SU-DHL-6 (cell line): ENCODE data around the gene SYT9.

Source experiments
- H2AFZ ChIP-seq: fragments of 200-600 bp; sonication (generic); 2 replicates; pipeline ENCODE4 v1.6.1; 2014; ENCODE audit warnings: low read depth, mild to moderate bottlenecking, moderate library complexity, mixed read lengths, antibody characterized with exemption, low read length; ENCODE audit not compliant: severe bottlenecking
- H3F3A ChIP-seq: fragments of 200-600 bp; shearing (Covaris generic); 2 replicates; pipeline ENCODE4 v1.6.0; 2016; ENCODE audit warnings: antibody characterized with exemption, mild to moderate bottlenecking; ENCODE audit not compliant: insufficient read depth
- H3K27ac ChIP-seq: fragments of 200-600 bp; sonication (generic); 2 replicates; pipeline ENCODE4 v1.5.1; 2016; ENCODE audit warnings: low read depth, mild to moderate bottlenecking, low read length, moderate library complexity, mixed read lengths
- H3K27me3 ChIP-seq: fragments of 200-600 bp; sonication (generic), shearing (Covaris generic); 2 replicates; pipeline ENCODE4 v1.6.0; 2014; ENCODE audit warnings: mild to moderate bottlenecking, low read length
- H3K36me3 ChIP-seq: fragments of 200-600 bp; sonication (generic); 2 replicates; pipeline ENCODE4 v1.6.1; 2014; ENCODE audit warnings: mild to moderate bottlenecking, low read length, mixed read lengths
- H3K4me2 ChIP-seq: fragments of 300-600, 200-600 bp; shearing (Covaris generic), sonication (generic); 2 replicates; pipeline ENCODE4 v1.6.0; 2014; ENCODE audit warnings: low read length, low read depth, mild to moderate bottlenecking; ENCODE audit not compliant: poor library complexity, severe bottlenecking
- H3K4me3 ChIP-seq: fragments of 200-600 bp; sonication (generic); 2 replicates; pipeline ENCODE4 v1.5.1; 2014; ENCODE audit warnings: antibody characterized with exemption, low read length, mild to moderate bottlenecking, mixed read lengths; ENCODE audit not compliant: insufficient read depth, poor library complexity, severe bottlenecking
- H3K79me2 ChIP-seq: fragments of 200-600 bp; sonication (generic); 2 replicates; pipeline ENCODE4 v1.6.1; 2014; ENCODE audit warnings: mild to moderate bottlenecking, low read length, moderate library complexity; ENCODE audit not compliant: insufficient read depth
- H3K9ac ChIP-seq: fragments of 200-600 bp; sonication (generic); 2 replicates; pipeline ENCODE4 v1.7.0; 2014; ENCODE audit warnings: mild to moderate bottlenecking, low read length
- H3K9me2 ChIP-seq: fragments of 200-600 bp; sonication (generic); replicated peaks from 2 replicates; pipeline ENCODE4 v1.6.1; 2014; ENCODE audit warnings: low read length; ENCODE audit not compliant: insufficient read depth
- H3K9me3 ChIP-seq: fragments of 200-600 bp; sonication (generic); 2 replicates; pipeline ENCODE4 v1.6.1; 2014; ENCODE audit warnings: low read length, mixed read lengths; ENCODE audit not compliant: insufficient read depth
- H4K20me1 ChIP-seq: fragments of 200-600 bp; sonication (generic); 2 replicates; pipeline ENCODE4 v1.6.1; 2014; ENCODE audit warnings: low read depth, mild to moderate bottlenecking, antibody characterized with exemption, low read length, moderate library complexity, mixed read lengths
- CTCF ChIP-seq: fragments of 200-600 bp; sonication (generic); IDR thresholded peaks from one replicate; pipeline ENCODE4 v1.5.1; 2017; ENCODE audit warnings: antibody characterized with exemption, mild to moderate bottlenecking, low read length, moderate library complexity; ENCODE audit not compliant: insufficient read depth, poor library complexity, severe bottlenecking
- EZH2phosphoT487 ChIP-seq: fragments of 200-600 bp; sonication (generic), shearing (Covaris generic); conservative IDR thresholded peaks from 2 replicates; pipeline ENCODE4 v1.6.1; 2018; ENCODE audit warnings: mild to moderate bottlenecking, antibody characterized with exemption, low read length, moderate library complexity, mixed read lengths

The SYT9 gene

GRCh38 chr11:7311903-7312302 is 60.2 kb downstream of the SYT9 start:
- no peak overlapping the region for H3K27ac ChIP-seq
- no peaks in the 10 kb centered on the region for H4K20me1 ChIP-seq
- H3F3A ChIP-seq = no peaks in the 10 kb centered on the region
- no peak overlapping the region for H3K9ac ChIP-seq
- no peak overlapping the region for H3K4me2 ChIP-seq
- H3K27me3 ChIP-seq = no peaks in the 10 kb centered on the region
- no peaks in the 10 kb centered on the region for H3K79me2 ChIP-seq
- no peak overlapping the region for H2AFZ ChIP-seq
- H3K36me3 ChIP-seq = no peaks in the 10 kb centered on the region
- TF ChIP-seq CTCF (no peak), EZH2phosphoT487 (no peak)
- no peak overlapping the region for H3K4me3 ChIP-seq
- H3K9me2 ChIP-seq = no peaks in the 10 kb centered on the region
- H3K9me3 ChIP-seq = no peaks in the 10 kb centered on the region

GRCh38 chr11:7314811-7315604 is 63.3 kb downstream of the SYT9 start:
- H3K27me3 ChIP-seq = no peaks in the 10 kb centered on the region
- no peaks in the 10 kb centered on the region for H3F3A ChIP-seq
- no peaks in the 10 kb centered on the region for H3K9me2 ChIP-seq
- H4K20me1 ChIP-seq = no peaks in the 10 kb centered on the region
- no peaks in the 10 kb centered on the region for H3K79me2 ChIP-seq
- H3K27ac ChIP-seq = no peak overlapping the region
- H3K36me3 ChIP-seq = no peaks in the 10 kb centered on the region
- H3K9me3 ChIP-seq = no peaks in the 10 kb centered on the region
- H3K9ac ChIP-seq = no peak overlapping the region
- no peak overlapping the region for H3K4me2 ChIP-seq
- TF ChIP-seq CTCF (no peak), EZH2phosphoT487 (no peak)
- H2AFZ ChIP-seq = no peak overlapping the region
- no peak overlapping the region for H3K4me3 ChIP-seq

- TF ChIP-seq CTCF = no peak
- TF ChIP-seq EZH2phosphoT487 = no peak
- no peak overlapping the region for H3K4me2 ChIP-seq
- no peaks in the 10 kb centered on the region for H3K9me2 ChIP-seq
- H3K9me3 ChIP-seq = no peaks in the 10 kb centered on the region
- no peak overlapping the region for H3K4me3 ChIP-seq
- no peaks in the 10 kb centered on the region for H3F3A ChIP-seq
- H3K36me3 ChIP-seq = no peaks in the 10 kb centered on the region; the same call in 1 of the 2 replicates
- no peaks in the 10 kb centered on the region for H3K79me2 ChIP-seq
- H3K9ac ChIP-seq = no peak overlapping the region
- no peak overlapping the region for H2AFZ ChIP-seq
- H3K27ac ChIP-seq = no peak overlapping the region
- no peaks in the 10 kb centered on the region for H4K20me1 ChIP-seq
- H3K27me3 ChIP-seq = no peaks in the 10 kb centered on the region
Observed at GRCh38 chr11:7319501-7319900, 67.8 kb downstream of the SYT9 start.
